HepG2 (cell line): ENCODE measurements around the gene MED9. TPM values are rescaled to one million over a fixed set of nuclear protein-coding genes. Genes with fewer than 3 reads are reported as not detected.

Experiments used
- ARID4A ChIP-seq: sonication (generic); formaldehyde crosslinking; IDR thresholded peaks from 2 replicates; pipeline ENCODE4 v1.5.0; 2020; ENCODE audit warnings: mild to moderate bottlenecking, missing genetic modification reagents, borderline replicate concordance
- CSRNP1 ChIP-seq: sonication (generic); formaldehyde crosslinking; IDR thresholded peaks from 2 replicates; pipeline ENCODE4 v1.8.1; 2023; ENCODE audit warnings: mild to moderate bottlenecking, missing genetic modification reagents
- DR1 ChIP-seq: sonication (generic); formaldehyde crosslinking; IDR thresholded peaks from 2 replicates; pipeline ENCODE4 v1.8.0; 2021; ENCODE audit warnings: mild to moderate bottlenecking, missing genetic modification reagents, inconsistent platforms
- ETS1 ChIP-seq: sonication (generic); formaldehyde crosslinking; IDR thresholded peaks from 2 replicates; pipeline ENCODE4 v1.4.0; 2020; ENCODE audit warnings: missing genetic modification reagents
- NFATC3 ChIP-seq: sonication (generic); formaldehyde crosslinking; IDR thresholded peaks from 2 replicates; pipeline ENCODE4 v1.5.1; 2020; ENCODE audit warnings: mild to moderate bottlenecking, missing genetic modification reagents
- NFKB2 ChIP-seq: sonication (generic); formaldehyde crosslinking; IDR thresholded peaks from 2 replicates; pipeline ENCODE4 v1.4.0; 2020; ENCODE audit warnings: missing genetic modification reagents, borderline replicate concordance
- TCF7 ChIP-seq: sonication (generic); IDR thresholded peaks from 2 replicates; pipeline ENCODE4 v1.6.1; 2016; ENCODE audit warnings: antibody characterized with exemption, low read depth
- ZNF777 ChIP-seq: sonication (generic); formaldehyde crosslinking; IDR thresholded peaks from 2 replicates; pipeline ENCODE4 v1.4.0; 2020; ENCODE audit warnings: missing genetic modification reagents
- ZNF879 ChIP-seq: sonication (generic); formaldehyde crosslinking; IDR thresholded peaks from 2 replicates; pipeline ENCODE4 v1.8.1; 2023; ENCODE audit warnings: missing genetic modification reagents
- ZSCAN22 ChIP-seq: sonication (generic); formaldehyde crosslinking; IDR thresholded peaks from 2 replicates; pipeline ENCODE4 v1.4.0; 2020; ENCODE audit warnings: mild to moderate bottlenecking, missing genetic modification reagents
- polyA plus RNA-seq, 8 experiments: library from polyadenylated mRNA; depleted of rRNA in 3 of 8; stranded (reverse) in 7 of 8; unstranded in 1 of 8; fragments of >200 nt; fragmentation: Illumina TruSeq in 4 of 8; extraction: Trizol in 4 of 8; gene quantifications; 2 replicates each; pipeline versions ENCODE4 v1.2.1 to v1.2.3, GENCODE V29; 2011 to 2016; ENCODE audit warnings: low read depth in 4 of 8, missing spikeins in 1 of 8, mixed read lengths in 1 of 8; ENCODE audit not compliant: insufficient read depth in 1 of 8
- total RNA-seq, 5 experiments: library from RNA; depleted of rRNA; stranded (reverse); fragments of >200 nt; fragmentation: Illumina TruSeq; extraction: Trizol; gene quantifications; 2 replicates each; pipeline ENCODE4 v1.2.3, GENCODE V29; 2016; ENCODE audit warnings: low read depth in 1 of 5
- TF ChIP-seq, protein P1 (sequence below): sonication (generic); formaldehyde crosslinking; IDR thresholded peaks from 2 replicates; pipeline ENCODE4 v1.5.0; 2020; ENCODE audit warnings: mild to moderate bottlenecking, low read depth, missing genetic modification reagents, borderline replicate concordance
- TF ChIP-seq, protein P2 (sequence below): sonication (generic); formaldehyde crosslinking; IDR thresholded peaks from 2 replicates; pipeline ENCODE4 v1.4.0; 2020; ENCODE audit warnings: low read depth, mild to moderate bottlenecking, missing genetic modification reagents
- TF ChIP-seq, protein P3 (sequence below): sonication (generic); formaldehyde crosslinking; IDR thresholded peaks from 2 replicates; pipeline ENCODE4 v1.9.0; 2022; ENCODE audit warnings: low read depth, missing genetic modification reagents
- TF ChIP-seq, protein P4 (sequence below): IDR thresholded peaks from 2 replicates; pipeline ENCODE4 v1.6.1; 2016; ENCODE audit warnings: mild to moderate bottlenecking

The MED9 gene
- total and polyA plus RNA-seq, 2 of the 13 experiments (the other 11 are each of a cell fraction or from before 2014, with no cell fraction given), result 11.9 to 15.1 TPM

DNA sequence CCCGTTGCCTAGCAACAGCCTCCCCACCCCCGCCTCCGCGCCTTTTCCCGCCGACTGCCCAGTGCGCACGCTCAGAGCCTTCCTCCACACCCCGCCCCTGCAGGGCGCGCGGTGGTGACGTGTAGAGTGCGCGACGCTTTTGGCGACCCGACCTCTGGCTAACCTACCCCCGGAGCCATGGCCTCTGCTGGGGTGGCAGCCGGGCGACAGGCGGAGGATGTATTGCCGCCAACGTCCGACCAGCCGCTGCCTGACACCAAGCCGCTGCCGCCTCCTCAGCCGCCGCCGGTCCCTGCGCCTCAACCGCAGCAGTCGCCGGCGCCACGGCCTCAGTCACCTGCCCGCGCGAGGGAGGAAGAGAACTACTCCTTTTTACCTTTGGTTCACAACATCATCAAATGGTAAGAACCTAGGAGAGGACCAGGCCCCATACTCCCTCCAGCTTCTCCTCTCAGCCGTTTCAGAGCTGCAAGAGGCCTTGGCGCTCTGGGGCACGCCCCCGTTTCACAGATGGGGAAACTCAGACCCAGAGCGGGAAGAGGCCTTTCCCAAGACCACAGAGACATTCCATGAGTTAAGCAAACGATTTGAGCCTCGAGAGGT is at the start of gene MED9 (continued):
- TF ChIP-seq ARID4A (CRISPR knock-in tag), result peak; percentile 82
- no peak for TF ChIP-seq ZSCAN22
- no peak for TF ChIP-seq NFATC3 (CRISPR knock-in tag)
- peak; percentile 81; the same call in 1 of the 2 replicates for TF ChIP-seq CSRNP1
- TF ChIP-seq, protein P1, sequence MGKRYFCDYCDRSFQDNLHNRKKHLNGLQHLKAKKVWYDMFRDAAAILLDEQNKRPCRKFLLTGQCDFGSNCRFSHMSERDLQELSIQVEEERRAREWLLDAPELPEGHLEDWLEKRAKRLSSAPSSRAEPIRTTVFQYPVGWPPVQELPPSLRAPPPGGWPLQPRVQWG (CRISPR knock-in tag), result no peak
- 0 out of 2 replicates have a peak, but pooled peaks have one; percentile 27 for TF ChIP-seq ZNF879 (CRISPR knock-in tag)
- TF ChIP-seq ETS1 (CRISPR knock-in tag), result no peak
- TF ChIP-seq, protein P2, sequence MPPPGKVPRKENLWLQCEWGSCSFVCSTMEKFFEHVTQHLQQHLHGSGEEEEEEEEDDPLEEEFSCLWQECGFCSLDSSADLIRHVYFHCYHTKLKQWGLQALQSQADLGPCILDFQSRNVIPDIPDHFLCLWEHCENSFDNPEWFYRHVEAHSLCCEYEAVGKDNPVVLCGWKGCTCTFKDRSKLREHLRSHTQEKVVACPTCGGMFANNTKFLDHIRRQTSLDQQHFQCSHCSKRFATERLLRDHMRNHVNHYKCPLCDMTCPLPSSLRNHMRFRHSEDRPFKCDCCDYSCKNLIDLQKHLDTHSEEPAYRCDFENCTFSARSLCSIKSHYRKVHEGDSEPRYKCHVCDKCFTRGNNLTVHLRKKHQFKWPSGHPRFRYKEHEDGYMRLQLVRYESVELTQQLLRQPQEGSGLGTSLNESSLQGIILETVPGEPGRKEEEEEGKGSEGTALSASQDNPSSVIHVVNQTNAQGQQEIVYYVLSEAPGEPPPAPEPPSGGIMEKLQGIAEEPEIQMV, result peak; percentile 22; the same call in 1 of the 2 replicates
- TF ChIP-seq DR1 (CRISPR knock-in tag), result no peak; the same call in 1 of the 2 replicates
- TF ChIP-seq NFKB2 (CRISPR knock-in tag), result peak; percentile 69; the same call in 1 of the 2 replicates
- TF ChIP-seq, protein P3, sequence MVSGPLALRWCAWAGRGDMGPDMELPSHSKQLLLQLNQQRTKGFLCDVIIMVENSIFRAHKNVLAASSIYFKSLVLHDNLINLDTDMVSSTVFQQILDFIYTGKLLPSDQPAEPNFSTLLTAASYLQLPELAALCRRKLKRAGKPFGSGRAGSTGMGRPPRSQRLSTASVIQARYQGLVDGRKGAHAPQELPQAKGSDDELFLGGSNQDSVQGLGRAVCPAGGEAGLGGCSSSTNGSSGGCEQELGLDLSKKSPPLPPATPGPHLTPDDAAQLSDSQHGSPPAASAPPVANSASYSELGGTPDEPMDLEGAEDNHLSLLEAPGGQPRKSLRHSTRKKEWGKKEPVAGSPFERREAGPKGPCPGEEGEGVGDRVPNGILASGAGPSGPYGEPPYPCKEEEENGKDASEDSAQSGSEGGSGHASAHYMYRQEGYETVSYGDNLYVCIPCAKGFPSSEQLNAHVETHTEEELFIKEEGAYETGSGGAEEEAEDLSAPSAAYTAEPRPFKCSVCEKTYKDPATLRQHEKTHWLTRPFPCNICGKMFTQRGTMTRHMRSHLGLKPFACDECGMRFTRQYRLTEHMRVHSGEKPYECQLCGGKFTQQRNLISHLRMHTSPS, result no peak; the same call in 1 of the 2 replicates
- TF ChIP-seq, protein P4, sequence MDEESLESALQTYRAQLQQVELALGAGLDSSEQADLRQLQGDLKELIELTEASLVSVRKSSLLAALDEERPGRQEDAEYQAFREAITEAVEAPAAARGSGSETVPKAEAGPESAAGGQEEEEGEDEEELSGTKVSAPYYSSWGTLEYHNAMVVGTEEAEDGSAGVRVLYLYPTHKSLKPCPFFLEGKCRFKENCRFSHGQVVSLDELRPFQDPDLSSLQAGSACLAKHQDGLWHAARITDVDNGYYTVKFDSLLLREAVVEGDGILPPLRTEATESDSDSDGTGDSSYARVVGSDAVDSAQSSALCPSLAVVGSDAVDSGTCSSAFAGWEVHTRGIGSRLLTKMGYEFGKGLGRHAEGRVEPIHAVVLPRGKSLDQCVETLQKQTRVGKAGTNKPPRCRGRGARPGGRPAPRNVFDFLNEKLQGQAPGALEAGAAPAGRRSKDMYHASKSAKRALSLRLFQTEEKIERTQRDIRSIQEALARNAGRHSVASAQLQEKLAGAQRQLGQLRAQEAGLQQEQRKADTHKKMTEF, result peak; percentile 66; the same call in 1 of the 2 replicates
- no peak for TF ChIP-seq TCF7
- TF ChIP-seq ZNF777, result peak; percentile 42; the same call in 1 of the 2 replicates
